Measurements from ENCODE around the gene UGT1A1.

DNA sequence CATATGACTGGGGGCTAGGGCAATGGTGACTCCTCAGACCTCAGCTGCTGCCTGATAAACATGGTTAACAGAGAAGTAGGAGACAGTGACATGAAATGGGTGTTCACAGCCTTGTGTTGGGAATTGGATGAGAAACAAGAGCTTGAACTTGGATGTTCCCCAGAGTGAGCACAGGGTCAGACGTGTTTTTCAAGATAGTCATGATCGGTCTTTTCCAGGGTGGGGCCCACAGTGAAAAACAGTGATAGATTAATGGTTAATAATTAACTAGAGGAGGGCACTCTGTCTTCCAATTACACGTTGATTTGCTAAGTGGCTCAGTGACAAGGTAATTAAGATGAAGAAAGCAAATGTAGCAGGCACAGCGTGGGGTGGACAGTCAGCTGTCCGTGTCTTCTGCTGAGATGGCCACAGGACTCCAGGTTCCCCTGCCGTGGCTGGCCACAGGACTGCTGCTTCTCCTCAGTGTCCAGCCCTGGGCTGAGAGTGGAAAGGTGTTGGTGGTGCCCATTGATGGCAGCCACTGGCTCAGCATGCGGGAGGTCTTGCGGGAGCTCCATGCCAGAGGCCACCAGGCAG is 31.3 kb upstream of the UGT1A1 start, which contains the start of gene UGT1A3:
- TF ChIP-seq, protein P1, sequence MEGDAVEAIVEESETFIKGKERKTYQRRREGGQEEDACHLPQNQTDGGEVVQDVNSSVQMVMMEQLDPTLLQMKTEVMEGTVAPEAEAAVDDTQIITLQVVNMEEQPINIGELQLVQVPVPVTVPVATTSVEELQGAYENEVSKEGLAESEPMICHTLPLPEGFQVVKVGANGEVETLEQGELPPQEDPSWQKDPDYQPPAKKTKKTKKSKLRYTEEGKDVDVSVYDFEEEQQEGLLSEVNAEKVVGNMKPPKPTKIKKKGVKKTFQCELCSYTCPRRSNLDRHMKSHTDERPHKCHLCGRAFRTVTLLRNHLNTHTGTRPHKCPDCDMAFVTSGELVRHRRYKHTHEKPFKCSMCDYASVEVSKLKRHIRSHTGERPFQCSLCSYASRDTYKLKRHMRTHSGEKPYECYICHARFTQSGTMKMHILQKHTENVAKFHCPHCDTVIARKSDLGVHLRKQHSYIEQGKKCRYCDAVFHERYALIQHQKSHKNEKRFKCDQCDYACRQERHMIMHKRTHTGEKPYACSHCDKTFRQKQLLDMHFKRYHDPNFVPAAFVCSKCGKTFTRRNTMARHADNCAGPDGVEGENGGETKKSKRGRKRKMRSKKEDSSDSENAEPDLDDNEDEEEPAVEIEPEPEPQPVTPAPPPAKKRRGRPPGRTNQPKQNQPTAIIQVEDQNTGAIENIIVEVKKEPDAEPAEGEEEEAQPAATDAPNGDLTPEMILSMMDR (IDR thresholded peaks at IDR 0.05; ENCODE audit: low read depth, low read length), result no peak
- TF ChIP-seq POLR2A (IDR thresholded peaks at IDR 0.05; ENCODE audit: extremely low read depth, insufficient read length), result no peak
- TF ChIP-seq, protein P2, sequence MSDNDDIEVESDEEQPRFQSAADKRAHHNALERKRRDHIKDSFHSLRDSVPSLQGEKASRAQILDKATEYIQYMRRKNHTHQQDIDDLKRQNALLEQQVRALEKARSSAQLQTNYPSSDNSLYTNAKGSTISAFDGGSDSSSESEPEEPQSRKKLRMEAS (IDR thresholded peaks at IDR 0.05; ENCODE audit: low read depth, low read length), result no peak

Data from NB4 (cell line).